PC-9 (cell line): Measurements from ENCODE around the gene CD53. TPM values are rescaled to one million over a fixed set of nuclear protein-coding genes. Genes with fewer than 3 reads are reported as not detected.

ENCODE experiments used
- BruUV-seq: library from RNA; stranded (reverse); fragments of 400-500 nt; replicated peaks from 2 replicates; lab custom pipeline; 2021; lab: Mats Ljungman, UMichigan
- CTCF ChIA-PET: fragments of 300-600 bp; sonication (Branson Sonifier 250); formaldehyde crosslinking; loops from one replicate; lab custom pipeline; 2022; ENCODE audit warnings: antibody characterized with exemption; lab: Charles Lee
- POLR2A ChIA-PET: fragments of 300-600 bp; sonication (Branson Sonifier 250); formaldehyde crosslinking; loops from one replicate; lab custom pipeline; 2022; ENCODE audit warnings: antibody characterized with exemption; ENCODE audit not compliant: unreplicated experiment; lab: Charles Lee
- DNase-seq, 2 experiments: peaks; one replicate each; pipeline versions ENCODE4 v3.0.0 to v3.0.0-alpha.2; 2015 to 2022; ENCODE audit warnings: mixed read lengths in 1 of 2
- H2AFZ ChIP-seq: fragments of 200-600 bp; sonication (generic); 2 replicates; pipeline ENCODE4 v1.8.1; 2017; ENCODE audit warnings: antibody characterized with exemption
- H3F3A ChIP-seq: fragments of 200-600 bp; sonication (generic); 2 replicates; pipeline ENCODE4 v1.8.1; 2017; ENCODE audit warnings: antibody characterized with exemption, mild to moderate bottlenecking, low read depth; ENCODE audit not compliant: insufficient read depth
- H3K27ac ChIP-seq: fragments of 200-600 bp; sonication (generic); 2 replicates; pipeline ENCODE4 v1.6.1; 2016; ENCODE audit warnings: mixed run types
- H3K27me3 ChIP-seq: fragments of 200-600 bp; sonication (generic); 2 replicates; pipeline ENCODE4 v1.6.1; 2016; ENCODE audit warnings: low read depth, mixed run types; ENCODE audit not compliant: insufficient read depth
- H3K36me3 ChIP-seq: fragments of 200-600 bp; sonication (generic); 2 replicates; pipeline ENCODE4 v1.6.1; 2016; ENCODE audit warnings: low read depth, mixed run types
- H3K4me1 ChIP-seq: fragments of 200-600 bp; sonication (generic); replicated peaks from 2 replicates; pipeline ENCODE4 v1.6.1; 2016; ENCODE audit warnings: mixed run types; ENCODE audit not compliant: insufficient read depth
- H3K4me2 ChIP-seq: fragments of 200-600 bp; sonication (generic); 2 replicates; pipeline ENCODE4 v1.6.1; 2017; ENCODE audit warnings: mixed run types
- H3K4me3 ChIP-seq: fragments of 200-600 bp; sonication (generic); 2 replicates; pipeline ENCODE4 v1.6.1; 2016; ENCODE audit warnings: mixed run types
- H3K79me2 ChIP-seq: fragments of 200-600 bp; sonication (generic); 2 replicates; pipeline ENCODE4 v1.6.1; 2017; ENCODE audit warnings: low read depth, mixed run types
- H3K9me2 ChIP-seq: fragments of 200-600 bp; sonication (generic); 2 replicates; pipeline ENCODE4 v1.8.1; 2017; ENCODE audit warnings: mild to moderate bottlenecking; ENCODE audit not compliant: insufficient read depth
- H3K9me3 ChIP-seq: fragments of 200-600 bp; sonication (generic); 2 replicates; pipeline ENCODE4 v1.8.1; 2016; ENCODE audit warnings: low read depth; ENCODE audit not compliant: insufficient read depth
- H4K20me1 ChIP-seq: fragments of 200-600 bp; sonication (generic); 2 replicates; pipeline ENCODE4 v1.8.1; 2017; ENCODE audit not compliant: insufficient read depth
- EZH2 ChIP-seq: fragments of 200-600 bp; sonication (generic); IDR thresholded peaks from 2 replicates; pipeline ENCODE4 v1.8.0; 2017; ENCODE audit warnings: antibody characterized with exemption, low read depth
- intact Hi-C: fragments of 100-400 bp; cut with micrococcal nuclease; formaldehyde crosslinking; loops from one replicate; pipeline ENCODE4 v1.10.0; 2022; ENCODE audit not compliant: unreplicated experiment
- total RNA-seq: library from RNA; stranded (reverse); gene quantifications from 2 replicates; pipeline ENCODE4 v1.2.3, GENCODE V29; 2021
- TF ChIP-seq, protein P1 (sequence below): fragments of 200-600 bp; sonication (generic); conservative IDR thresholded peaks from 2 replicates; pipeline ENCODE4 v1.6.1; 2017; ENCODE audit warnings: mixed run types, antibody characterized with exemption, mild to moderate bottlenecking, moderate library complexity

The CD53 gene
- total RNA-seq, 1 experiment from 2014 or later = not detected

DNA sequence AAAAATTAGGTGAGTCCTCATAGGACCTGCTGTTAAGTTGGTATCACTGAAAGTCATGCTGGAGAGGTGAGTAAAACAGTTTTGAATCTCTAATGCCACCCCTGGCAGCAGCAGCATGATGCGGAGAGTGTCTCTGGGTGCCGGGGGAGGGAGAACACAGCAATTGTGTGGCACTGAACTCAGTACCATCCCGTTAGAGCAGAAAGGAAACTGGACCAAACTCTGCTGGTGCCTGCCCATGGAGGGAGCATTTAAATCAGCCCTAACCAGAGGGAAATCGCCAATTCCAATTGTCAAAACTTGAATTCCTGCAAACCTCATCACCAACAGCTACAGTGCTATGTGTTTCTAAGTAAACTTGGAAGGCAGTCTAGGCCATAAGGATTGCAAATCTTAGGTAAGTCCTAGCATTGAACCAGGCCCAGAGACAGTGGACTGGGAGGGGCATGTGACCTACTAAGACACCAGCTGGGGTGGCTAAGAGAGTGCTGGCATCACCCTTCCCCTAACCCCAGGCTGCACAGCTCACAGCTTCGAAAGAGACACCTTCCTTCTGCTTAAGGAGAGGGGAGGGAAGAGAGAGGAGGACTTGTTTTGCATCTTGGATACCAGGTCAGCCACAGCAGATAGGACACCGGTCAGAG lies 30.0 kb downstream of the CD53 start:
- TF ChIP-seq, protein P1, sequence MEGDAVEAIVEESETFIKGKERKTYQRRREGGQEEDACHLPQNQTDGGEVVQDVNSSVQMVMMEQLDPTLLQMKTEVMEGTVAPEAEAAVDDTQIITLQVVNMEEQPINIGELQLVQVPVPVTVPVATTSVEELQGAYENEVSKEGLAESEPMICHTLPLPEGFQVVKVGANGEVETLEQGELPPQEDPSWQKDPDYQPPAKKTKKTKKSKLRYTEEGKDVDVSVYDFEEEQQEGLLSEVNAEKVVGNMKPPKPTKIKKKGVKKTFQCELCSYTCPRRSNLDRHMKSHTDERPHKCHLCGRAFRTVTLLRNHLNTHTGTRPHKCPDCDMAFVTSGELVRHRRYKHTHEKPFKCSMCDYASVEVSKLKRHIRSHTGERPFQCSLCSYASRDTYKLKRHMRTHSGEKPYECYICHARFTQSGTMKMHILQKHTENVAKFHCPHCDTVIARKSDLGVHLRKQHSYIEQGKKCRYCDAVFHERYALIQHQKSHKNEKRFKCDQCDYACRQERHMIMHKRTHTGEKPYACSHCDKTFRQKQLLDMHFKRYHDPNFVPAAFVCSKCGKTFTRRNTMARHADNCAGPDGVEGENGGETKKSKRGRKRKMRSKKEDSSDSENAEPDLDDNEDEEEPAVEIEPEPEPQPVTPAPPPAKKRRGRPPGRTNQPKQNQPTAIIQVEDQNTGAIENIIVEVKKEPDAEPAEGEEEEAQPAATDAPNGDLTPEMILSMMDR = no peak
- TF ChIP-seq EZH2 = no peak
- intact Hi-C loops = no loop called here
- H3K9me2 ChIP-seq = no peaks in the 10 kb centered on the region
- H4K20me1 ChIP-seq = no peaks in the 10 kb centered on the region
- H3K4me2 ChIP-seq = no peak overlapping the region
- ChIA-PET CTCF (no interaction called here), POLR2A (no interaction called here)
- H3K9me3 ChIP-seq = no peaks in the 10 kb centered on the region
- no peak overlapping the region for H3K4me3 ChIP-seq
- H3K79me2 ChIP-seq = no peaks in the 10 kb centered on the region
- no TSS peak for BruUV-seq
- H3K27me3 ChIP-seq = no peaks in the 10 kb centered on the region
- no peaks in the 10 kb centered on the region for H3K4me1 ChIP-seq
- no peak overlapping the region for H3K27ac ChIP-seq
- H3F3A ChIP-seq = no peaks in the 10 kb centered on the region
- no peak overlapping the region for H2AFZ ChIP-seq
- no peak for DNase-seq
- no peaks in the 10 kb centered on the region for H3K36me3 ChIP-seq

DNA sequence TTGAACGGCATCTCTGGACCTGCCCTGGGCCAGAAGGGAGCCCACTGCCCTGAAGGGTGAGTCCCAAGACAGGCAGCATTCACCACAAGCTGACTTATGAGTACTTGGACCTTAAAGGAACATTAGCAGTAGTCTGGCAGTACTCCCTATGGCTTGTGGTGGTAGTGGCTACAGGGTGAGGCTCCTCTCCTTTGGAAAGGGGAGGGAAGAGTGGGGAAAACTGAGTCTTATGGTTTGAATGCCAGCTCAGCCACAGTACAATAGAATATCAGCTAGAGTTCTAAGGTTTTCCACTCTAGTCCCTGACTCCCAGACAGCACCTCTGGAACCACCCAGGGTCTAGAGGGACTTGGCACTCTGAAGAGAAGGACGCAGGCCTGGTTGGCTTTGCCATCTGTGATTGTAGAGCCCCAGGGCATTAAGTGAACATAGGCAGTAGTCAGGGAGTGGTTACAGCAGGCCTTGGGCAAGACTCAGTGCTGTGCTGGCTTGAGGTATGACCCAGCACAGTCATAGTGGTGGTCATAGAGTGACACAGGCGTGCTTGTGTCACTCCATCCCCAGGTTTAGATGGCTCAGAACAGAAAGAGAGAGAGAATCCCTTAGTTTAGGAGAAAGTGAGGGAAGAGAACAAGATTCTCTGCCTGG lies 31.0 kb downstream of the CD53 start:
- Histone ChIP-seq H3K9me2 (no peaks in the 10 kb centered on the region), H3K36me3 (no peaks in the 10 kb centered on the region), H3K27ac (no peak overlapping the region), H3K4me1 (no peaks in the 10 kb centered on the region), H4K20me1 (no peaks in the 10 kb centered on the region), H3F3A (no peaks in the 10 kb centered on the region), H2AFZ (no peak overlapping the region), H3K4me2 (no peak overlapping the region), H3K4me3 (no peak overlapping the region), H3K27me3 (no peaks in the 10 kb centered on the region), H3K79me2 (no peaks in the 10 kb centered on the region), H3K9me3 (no peaks in the 10 kb centered on the region)
- ChIA-PET CTCF (no interaction called here), POLR2A (no interaction called here)
- TF ChIP-seq EZH2 = no peak
- TF ChIP-seq, protein P1 = no peak
- no TSS peak for BruUV-seq
- no peak for DNase-seq
- intact Hi-C loops = no loop called here

DNA sequence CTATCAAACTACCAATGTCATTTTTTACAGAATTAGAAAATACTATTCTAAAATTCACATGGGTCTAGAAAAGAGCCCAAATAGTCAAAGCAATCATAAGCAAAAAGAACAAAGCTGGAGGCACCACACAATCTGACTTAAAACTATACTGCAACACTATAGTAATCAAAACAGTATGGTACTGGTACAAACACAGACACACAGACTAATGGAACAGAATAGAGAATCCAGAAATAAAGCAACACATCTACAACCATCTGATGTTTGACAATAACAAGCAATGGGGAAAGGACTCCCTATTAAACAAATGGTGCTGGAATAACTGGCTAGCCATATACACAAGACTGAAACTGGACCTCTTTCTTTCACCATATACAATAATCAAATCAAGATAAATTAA lies 39.8 kb downstream of the CD53 start:
- H3K9me3 ChIP-seq = peaks cover 11% of the 10 kb centered on the region; the same call in 1 of the 2 replicates
- H2AFZ ChIP-seq = no peak overlapping the region
- no peaks in the 10 kb centered on the region for H3K27me3 ChIP-seq
- H3K4me1 ChIP-seq = peaks cover 20% of the 10 kb centered on the region
- H3K4me2 ChIP-seq = no peak overlapping the region
- H3F3A ChIP-seq = peaks cover 9% of the 10 kb centered on the region
- DNase-seq = no peak
- H3K79me2 ChIP-seq = no peaks in the 10 kb centered on the region
- intact Hi-C loops = no loop called here
- TF ChIP-seq, protein P1 = no peak
- TF ChIP-seq EZH2 = no peak
- ChIA-PET POLR2A (no interaction called here), CTCF (no interaction called here)
- no TSS peak for BruUV-seq
- H3K4me3 ChIP-seq = no peak overlapping the region
- H3K36me3 ChIP-seq = no peaks in the 10 kb centered on the region
- H3K27ac ChIP-seq = no peak overlapping the region
- no peaks in the 10 kb centered on the region for H4K20me1 ChIP-seq
- no peaks in the 10 kb centered on the region for H3K9me2 ChIP-seq
